H1 (cell line): ENCODE measurements around the gene PREX1.

Experiments
- BACH1 ChIP-seq: IDR thresholded peaks from 2 replicates; pipeline ENCODE4 v1.6.1; 2012; ENCODE audit warnings: low read length, improper control_type of control experiment
- EP300 ChIP-seq, 2 experiments: IDR thresholded peaks; 1 replicate in 1 of 2; 2 replicates in 1 of 2; pipeline ENCODE4 v1.6.1; 2011 to 2012; ENCODE audit warnings: low read depth in 2 of 2, low read length in 2 of 2, mild to moderate bottlenecking in 2 of 2, borderline replicate concordance in 1 of 2, inconsistent platforms in 1 of 2, moderate library complexity in 1 of 2
- EZH2 ChIP-seq: fragments of 200-600 bp; sonication (generic); IDR thresholded peaks from 2 replicates; pipeline ENCODE4 v1.7.1; 2012; ENCODE audit warnings: low read depth, mild to moderate bottlenecking, moderate library complexity, low read length, inconsistent platforms; ENCODE audit not compliant: severe bottlenecking
- KDM1A ChIP-seq: fragments of 200-600, 300-600 bp; sonication (generic); IDR thresholded peaks from 2 replicates; pipeline ENCODE4 v1.7.1; 2016; ENCODE audit warnings: mild to moderate bottlenecking, low read length, borderline replicate concordance
- SIN3A ChIP-seq, 2 experiments: IDR thresholded peaks in 1 of 2; conservative IDR thresholded peaks in 1 of 2; 2 replicates each; pipeline ENCODE4 v1.6.1; 2011 to 2012; ENCODE audit warnings: low read length in 2 of 2, improper control_type of control experiment in 1 of 2, low read depth in 1 of 2, mild to moderate bottlenecking in 1 of 2
- SP1 ChIP-seq: IDR thresholded peaks from 2 replicates; pipeline ENCODE4 v1.6.1; 2011; ENCODE audit warnings: low read depth, low read length
- SRF ChIP-seq: IDR thresholded peaks from 2 replicates; pipeline ENCODE4 v1.6.1; 2011; ENCODE audit warnings: mild to moderate bottlenecking, low read depth, low read length, moderate library complexity
- TF ChIP-seq, protein P1 (sequence below), 3 experiments: IDR thresholded peaks; 1 replicate in 2 of 3; 2 replicates in 1 of 3; pipeline versions ENCODE4 v1.5.1 to v1.6.1; 2011; ENCODE audit warnings: low read length in 3 of 3, mild to moderate bottlenecking in 3 of 3, inconsistent platforms in 2 of 3, low read depth in 1 of 3, moderate library complexity in 1 of 3; ENCODE audit not compliant: insufficient read depth in 1 of 3; ENCODE audit errors: control extremely low read depth in 1 of 3
- TF ChIP-seq, protein P2 (sequence below): IDR thresholded peaks from 2 replicates; pipeline ENCODE4 v1.6.1; 2012; ENCODE audit warnings: low read length, inconsistent platforms

DNA sequence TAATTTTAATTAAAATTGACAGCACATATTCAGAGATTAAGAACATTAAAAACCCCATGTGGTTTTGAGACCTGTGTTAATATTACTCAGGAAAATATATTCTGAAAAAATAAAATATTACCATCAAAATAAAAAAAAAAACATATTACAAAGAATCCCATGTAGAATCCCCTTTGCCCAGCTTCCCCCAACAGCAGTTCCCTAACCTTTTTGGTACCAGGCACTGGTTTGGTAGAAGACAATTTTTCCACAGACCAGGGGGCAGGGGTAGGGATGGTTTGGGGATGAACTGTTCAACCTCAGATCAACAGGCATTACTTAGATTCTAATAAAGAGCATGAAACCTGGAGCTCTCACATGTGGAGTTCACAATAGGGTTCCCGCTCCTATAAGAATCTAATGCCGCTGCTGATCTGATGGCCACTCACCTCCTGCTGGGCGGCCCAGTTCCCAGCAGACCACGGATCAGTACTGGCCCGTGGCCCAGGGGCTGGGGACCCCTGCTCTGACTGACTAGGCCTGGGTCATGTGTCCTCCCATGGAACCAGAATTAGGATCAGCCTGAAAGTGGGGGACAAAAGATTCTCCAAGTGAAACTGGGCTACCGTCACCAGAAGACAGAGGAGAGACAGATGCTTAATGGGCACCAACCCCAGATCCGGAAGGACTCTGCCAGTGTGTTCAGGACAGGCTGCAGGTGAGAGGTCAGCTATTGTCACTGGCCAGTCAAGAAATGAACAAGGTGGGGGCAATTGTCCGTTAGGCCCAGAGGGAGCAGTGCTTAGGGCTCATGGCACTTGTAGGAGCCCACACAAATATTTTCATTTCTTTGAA, 235.5 kb downstream of the PREX1 start:
- TF ChIP-seq SIN3A (conservative IDR thresholded peaks at IDR 0.05 in 1 of 2, IDR thresholded peaks at IDR 0.05 in 1 of 2; ENCODE audit: low read depth in 1 of 2, low read length in 2 of 2) (no peak), KDM1A (no peak), EP300 (IDR thresholded peaks at IDR 0.05; ENCODE audit: borderline replicate concordance in 1 of 2, low read depth in 2 of 2, low read length in 2 of 2) (no peak), BACH1 (no peak), EZH2 (no peak), SP1 (no peak), SRF (no peak)
- TF ChIP-seq, protein P1, sequence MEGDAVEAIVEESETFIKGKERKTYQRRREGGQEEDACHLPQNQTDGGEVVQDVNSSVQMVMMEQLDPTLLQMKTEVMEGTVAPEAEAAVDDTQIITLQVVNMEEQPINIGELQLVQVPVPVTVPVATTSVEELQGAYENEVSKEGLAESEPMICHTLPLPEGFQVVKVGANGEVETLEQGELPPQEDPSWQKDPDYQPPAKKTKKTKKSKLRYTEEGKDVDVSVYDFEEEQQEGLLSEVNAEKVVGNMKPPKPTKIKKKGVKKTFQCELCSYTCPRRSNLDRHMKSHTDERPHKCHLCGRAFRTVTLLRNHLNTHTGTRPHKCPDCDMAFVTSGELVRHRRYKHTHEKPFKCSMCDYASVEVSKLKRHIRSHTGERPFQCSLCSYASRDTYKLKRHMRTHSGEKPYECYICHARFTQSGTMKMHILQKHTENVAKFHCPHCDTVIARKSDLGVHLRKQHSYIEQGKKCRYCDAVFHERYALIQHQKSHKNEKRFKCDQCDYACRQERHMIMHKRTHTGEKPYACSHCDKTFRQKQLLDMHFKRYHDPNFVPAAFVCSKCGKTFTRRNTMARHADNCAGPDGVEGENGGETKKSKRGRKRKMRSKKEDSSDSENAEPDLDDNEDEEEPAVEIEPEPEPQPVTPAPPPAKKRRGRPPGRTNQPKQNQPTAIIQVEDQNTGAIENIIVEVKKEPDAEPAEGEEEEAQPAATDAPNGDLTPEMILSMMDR (IDR thresholded peaks at IDR 0.05; ENCODE audit: control extremely low read depth in 1 of 3, insufficient read depth in 1 of 3, low read depth in 1 of 3, low read length in 3 of 3): no peak
- TF ChIP-seq, protein P2, sequence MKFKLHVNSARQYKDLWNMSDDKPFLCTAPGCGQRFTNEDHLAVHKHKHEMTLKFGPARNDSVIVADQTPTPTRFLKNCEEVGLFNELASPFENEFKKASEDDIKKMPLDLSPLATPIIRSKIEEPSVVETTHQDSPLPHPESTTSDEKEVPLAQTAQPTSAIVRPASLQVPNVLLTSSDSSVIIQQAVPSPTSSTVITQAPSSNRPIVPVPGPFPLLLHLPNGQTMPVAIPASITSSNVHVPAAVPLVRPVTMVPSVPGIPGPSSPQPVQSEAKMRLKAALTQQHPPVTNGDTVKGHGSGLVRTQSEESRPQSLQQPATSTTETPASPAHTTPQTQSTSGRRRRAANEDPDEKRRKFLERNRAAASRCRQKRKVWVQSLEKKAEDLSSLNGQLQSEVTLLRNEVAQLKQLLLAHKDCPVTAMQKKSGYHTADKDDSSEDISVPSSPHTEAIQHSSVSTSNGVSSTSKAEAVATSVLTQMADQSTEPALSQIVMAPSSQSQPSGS: no peak
